Activated CD4-positive, alpha-beta T cell treated with anti-CD3 and anti-CD28 coated beads, Interleukin-2, amount 50 U/mL, for 4 hours (primary cell): ENCODE results near the gene MYF6.

Experiments used
- DNase-seq, 2 experiments: peaks; one replicate each; pipeline ENCODE4 v3.0.0-alpha.2; 2020

The MYF6 gene

GRCh38 chr12:80708259-80708974 lies 983 bp downstream of the MYF6 start:
- DNase-seq, result no peak

GRCh38 chr12:80708975-80709328 lies 1.5 kb downstream of the MYF6 start:
- DNase-seq, result no peak

- no peak for DNase-seq
Observed at GRCh38 chr12:80709811-80710726, 2.6 kb downstream of the MYF6 start.

- no peak for DNase-seq
Observed at GRCh38 chr12:80710727-80711449, 3.5 kb downstream of the MYF6 start.

GRCh38 chr12:80711866-80712265 lies 4.4 kb downstream of the MYF6 start:
- no peak for DNase-seq

- no peak for DNase-seq
Observed at GRCh38 chr12:80712866-80713265, 5.4 kb downstream of the MYF6 start.

- no peak for DNase-seq
Observed at GRCh38 chr12:80713419-80713818, 6.0 kb downstream of the MYF6 start.

GRCh38 chr12:80714055-80714454 lies 6.6 kb downstream of the MYF6 start:
- no peak for DNase-seq

GRCh38 chr12:80714846-80715245 lies 7.4 kb downstream of the MYF6 start:
- DNase-seq, result no peak

- no peak for DNase-seq
Observed at GRCh38 chr12:80715713-80716249, 8.3 kb downstream of the MYF6 start.

- no peak for DNase-seq
Observed at GRCh38 chr12:80716696-80717469, 9.4 kb downstream of the MYF6 start, which contains the start of gene MYF5. Gene MYF5 (plus strand): TSS chr12:80716912. CDS start chr12:80717064, 152 bp downstream.

GRCh38 chr12:80717856-80718255 lies 10.4 kb downstream of the MYF6 start:
- DNase-seq, result no peak

GRCh38 chr12:80720516-80720915 lies 13.1 kb downstream of the MYF6 start:
- no peak for DNase-seq

GRCh38 chr12:80721326-80721725 lies 13.9 kb downstream of the MYF6 start:
- DNase-seq, result no peak

GRCh38 chr12:80745851-80746505 lies 38.5 kb downstream of the MYF6 start:
- no peak for DNase-seq

- DNase-seq, result no peak
Observed at GRCh38 chr12:80747800-80748199, 40.4 kb downstream of the MYF6 start.

- no peak for DNase-seq
Observed at GRCh38 chr12:80749456-80749855, 42.0 kb downstream of the MYF6 start.

- no peak for DNase-seq
Observed at GRCh38 chr12:80752464-80752863, 45.0 kb downstream of the MYF6 start.

- no peak for DNase-seq
Observed at GRCh38 chr12:80754274-80754673, 46.8 kb downstream of the MYF6 start.

GRCh38 chr12:80756875-80757274 lies 49.4 kb downstream of the MYF6 start:
- no peak for DNase-seq
